Inflammatory macrophage (primary cell): ENCODE measurements around the gene GTSE1.

Source experiments
- DNase-seq, 2 donors: peaks; one replicate each; pipeline ENCODE4 v3.0.0-alpha.2; 2020 to 2022

Gene GTSE1

DNA sequence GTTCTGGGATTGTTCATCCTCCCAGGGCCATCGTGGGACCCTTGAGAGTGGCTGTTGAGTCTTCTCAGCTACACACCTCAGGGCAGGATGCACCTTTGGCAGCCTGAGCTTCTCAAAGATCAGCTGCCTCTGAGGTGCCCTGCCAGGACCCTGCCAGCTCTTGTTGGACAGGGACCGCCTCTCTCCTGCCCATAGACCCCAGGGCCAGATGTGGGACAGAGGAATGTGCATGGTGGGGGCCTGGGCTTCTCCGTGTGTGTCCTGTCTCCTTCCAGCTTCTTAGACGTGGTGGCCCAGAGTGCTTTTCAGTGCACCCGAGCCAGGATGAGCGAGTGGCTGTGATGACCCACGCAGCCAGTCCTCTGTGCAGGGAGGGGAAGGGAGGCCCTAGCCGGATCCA is 32.9 kb downstream of the GTSE1 start:
- no peak for DNase-seq

DNA sequence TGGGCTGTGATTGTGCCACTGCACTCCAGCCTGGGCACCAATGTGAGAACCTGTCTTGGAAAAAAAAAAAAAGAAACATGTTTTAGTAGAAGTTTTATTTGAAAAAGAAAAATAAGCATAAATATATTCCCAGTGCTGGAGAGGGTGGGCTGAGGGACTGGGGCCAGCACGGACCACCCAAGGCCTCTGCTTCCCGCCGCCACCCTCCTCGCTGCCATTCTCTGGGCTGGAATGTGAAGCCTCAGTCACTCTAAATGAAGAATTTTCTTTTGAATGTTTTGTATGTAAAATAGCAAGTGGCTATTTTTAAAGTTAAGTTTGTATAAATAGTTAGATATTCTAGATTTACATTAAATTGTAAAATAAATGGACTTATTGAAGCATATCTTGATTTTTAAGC is 33.8 kb downstream of the GTSE1 start:
- DNase-seq = no peak

DNA sequence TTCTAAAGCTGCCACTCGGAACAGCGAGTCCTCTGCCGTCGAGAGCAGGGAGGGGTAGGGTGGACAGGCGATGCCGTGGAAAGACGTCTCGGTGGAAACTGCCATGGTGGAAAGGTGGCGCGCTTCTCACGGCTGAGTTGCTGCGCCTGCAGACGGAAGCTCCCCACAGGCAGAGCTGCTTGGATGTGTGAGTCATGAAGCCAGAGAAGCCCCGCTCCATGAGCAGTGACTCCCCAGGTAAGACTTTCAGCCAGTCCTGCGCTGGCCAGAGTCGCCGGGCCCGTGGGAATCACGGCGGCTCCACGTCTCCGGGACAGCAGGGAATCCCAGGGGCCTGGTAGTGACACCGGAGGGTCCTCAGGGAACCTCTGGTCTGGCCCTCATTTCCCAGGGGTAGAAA is 34.8 kb downstream of the GTSE1 start:
- no peak for DNase-seq

DNA sequence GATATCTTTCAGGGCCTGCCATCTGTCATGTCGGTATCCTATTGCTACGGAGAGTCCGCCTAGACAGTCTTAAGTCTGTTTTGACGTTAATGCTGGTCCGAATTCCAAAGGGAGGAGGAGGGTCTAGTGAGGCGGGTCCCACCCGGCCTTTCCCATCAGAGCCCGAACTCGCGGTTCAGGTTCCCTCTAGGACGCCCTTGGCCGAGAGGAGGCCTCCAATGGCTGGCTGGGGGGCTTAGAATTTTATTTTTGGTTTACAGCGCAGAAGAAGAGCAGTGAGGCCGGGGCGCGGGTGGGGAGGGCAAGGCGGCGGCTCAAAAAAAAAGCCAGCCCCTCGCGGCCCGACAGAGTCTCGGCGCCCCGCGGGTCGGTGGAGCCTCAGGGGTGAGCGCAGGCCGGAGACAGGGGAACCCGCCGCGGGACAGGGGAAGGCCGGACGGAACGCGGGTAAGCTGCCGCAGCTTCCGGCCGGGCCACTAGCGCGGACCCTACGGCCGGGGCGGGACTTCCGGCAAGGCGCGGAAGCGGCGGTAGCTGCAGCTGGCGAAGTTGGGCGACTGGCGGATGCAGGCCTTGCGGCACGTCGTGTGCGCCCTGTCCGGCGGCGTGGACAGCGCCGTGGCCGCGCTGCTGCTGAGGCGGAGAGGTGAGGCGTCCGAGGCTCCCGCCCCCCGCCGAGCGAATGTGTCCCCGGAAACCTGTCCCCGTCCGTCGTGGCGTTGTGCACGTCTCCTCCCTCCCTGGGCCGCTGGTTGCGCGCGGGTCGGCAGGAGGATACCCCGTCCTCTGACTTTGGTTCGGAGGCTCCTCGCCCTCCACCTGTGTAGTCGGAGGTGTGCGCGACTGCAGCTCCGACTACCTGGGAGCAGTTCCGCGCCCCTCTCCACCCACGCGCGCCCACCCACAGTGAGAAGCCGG is 38.8 kb downstream of the GTSE1 start, which contains the start of gene TRMU:
Gene TRMU, plus strand, starts transcription at position 514 of the 918 bp plus-strand sequence. Its CDS starts 51 bp downstream, at position 565.
- DNase-seq = peak; percentile 87 to 93

DNA sequence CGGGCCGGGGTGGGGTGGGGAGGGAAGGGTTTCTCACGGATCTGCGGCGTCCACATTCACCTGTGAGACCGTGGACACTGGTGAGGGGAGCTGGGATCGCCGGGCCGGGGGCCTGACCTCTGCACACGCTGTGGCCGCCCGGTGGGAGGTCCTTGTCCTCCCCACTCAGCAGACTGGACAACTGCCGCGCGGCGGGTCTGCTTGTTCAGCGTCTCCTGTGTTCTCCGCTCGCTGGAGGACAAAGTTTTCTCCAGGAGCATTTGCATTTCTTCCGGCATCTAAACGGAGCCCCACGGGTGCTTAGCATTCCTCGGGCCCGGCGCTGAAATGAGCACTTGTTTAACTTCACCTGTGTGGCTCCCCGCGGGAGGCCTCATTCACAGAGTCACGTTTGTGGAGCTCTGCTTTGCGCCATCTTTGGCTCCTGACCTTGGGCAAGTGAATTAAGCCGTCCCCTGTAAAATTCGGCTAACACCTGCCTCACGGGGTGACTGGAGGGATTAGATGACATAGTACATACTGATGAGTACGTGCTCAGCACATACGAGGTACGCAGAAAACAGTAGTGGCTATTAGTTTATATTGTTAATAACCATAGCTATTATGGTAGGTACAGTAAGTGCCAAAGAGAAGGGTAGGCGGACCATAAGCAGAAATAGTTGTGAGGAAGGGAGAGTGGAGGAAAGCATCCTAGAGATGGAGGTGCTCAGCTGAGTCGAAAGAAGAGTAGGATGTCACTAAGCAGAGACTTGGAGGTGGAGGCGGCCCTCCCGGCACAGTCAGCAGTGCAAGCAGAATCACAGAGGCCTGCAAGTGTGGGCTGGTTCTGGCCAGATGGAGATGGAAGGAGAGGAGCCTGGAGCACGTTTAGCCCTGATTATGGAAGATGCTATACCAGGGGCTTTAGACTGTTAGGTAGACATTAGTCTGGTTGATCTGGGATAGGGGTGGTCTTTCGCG is 39.7 kb downstream of the GTSE1 start:
- DNase-seq = peak; percentile 4 to 27

DNA sequence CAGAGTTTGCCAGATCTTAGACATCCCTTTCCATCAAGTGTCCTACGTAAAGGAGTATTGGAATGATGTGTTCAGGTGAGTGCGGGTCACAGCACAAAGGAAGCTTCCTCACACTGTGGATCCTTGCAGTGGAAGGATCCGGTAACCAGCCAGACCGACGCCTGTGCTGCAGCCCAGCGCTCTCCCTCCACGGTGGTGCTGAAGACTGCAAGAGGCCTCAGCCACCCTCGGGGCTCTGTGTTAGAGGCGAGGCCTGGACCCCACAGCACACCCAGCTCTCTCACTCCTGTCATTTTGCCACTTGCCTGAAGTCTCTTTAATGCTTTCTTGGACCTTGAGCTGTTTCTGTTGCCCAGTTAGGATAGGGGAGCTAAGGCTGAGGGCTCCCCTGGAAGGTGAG is 41.2 kb downstream of the GTSE1 start:
- DNase-seq = no peak

DNA sequence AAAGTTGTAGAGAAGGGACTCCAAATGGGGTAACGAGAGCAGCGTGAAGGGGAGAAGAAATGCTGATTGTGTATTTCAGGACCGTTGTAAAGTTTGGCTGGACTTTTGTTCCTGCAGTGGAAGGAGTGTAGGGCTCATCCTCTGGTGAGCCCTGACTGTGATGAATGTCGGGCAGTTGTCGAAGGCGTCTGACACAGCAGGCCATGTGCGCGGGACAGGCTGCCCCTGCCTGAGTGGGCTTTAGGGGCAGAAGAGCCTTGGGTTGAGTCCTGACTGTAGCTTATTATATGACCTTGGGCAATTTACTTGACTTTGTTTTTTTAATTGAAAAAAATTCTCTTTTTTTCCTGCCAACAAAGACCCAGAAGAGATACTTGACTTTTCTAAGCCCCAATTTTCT is 42.0 kb downstream of the GTSE1 start:
- no peak for DNase-seq

DNA sequence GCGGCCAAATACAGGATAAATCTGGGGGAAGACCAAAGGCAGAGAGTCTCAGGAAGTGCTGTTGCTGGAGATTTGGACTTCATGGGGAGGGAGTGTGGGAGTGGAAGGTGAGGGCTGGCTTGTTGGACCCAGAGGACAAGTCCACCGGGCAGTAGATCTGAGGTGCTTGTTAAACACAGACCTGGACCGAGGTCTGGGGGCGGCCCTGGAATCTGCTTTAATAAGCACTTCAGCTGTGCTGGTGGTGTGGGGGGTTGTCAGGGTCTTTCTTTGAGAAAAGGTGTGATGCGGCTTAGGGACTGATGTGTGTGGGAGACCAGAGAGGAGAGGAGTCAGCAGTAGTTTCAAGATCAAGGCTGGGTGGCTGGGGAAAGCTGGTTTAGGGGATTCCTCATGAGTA is 43.3 kb downstream of the GTSE1 start:
- DNase-seq = no peak

DNA sequence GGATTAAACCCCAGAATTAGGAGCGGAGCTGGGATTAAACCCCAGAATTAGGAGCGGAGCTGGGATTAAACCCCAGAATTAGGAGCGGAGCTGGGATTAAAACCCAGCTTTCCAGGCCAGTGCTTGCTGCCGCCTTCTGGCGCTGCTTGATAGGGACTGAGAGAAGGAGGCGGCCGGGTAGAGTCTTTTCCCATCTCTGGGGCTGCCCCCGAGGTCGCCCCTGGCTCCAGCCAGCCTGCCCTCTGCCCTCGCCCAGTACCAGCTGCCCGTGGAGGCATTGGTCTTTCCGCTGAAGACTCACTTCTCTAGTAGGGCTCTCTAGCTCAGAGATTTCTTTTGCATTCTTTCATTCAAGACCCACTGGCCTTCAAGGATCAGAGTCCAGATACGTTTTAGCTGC is 44.0 kb downstream of the GTSE1 start:
- no peak for DNase-seq

DNA sequence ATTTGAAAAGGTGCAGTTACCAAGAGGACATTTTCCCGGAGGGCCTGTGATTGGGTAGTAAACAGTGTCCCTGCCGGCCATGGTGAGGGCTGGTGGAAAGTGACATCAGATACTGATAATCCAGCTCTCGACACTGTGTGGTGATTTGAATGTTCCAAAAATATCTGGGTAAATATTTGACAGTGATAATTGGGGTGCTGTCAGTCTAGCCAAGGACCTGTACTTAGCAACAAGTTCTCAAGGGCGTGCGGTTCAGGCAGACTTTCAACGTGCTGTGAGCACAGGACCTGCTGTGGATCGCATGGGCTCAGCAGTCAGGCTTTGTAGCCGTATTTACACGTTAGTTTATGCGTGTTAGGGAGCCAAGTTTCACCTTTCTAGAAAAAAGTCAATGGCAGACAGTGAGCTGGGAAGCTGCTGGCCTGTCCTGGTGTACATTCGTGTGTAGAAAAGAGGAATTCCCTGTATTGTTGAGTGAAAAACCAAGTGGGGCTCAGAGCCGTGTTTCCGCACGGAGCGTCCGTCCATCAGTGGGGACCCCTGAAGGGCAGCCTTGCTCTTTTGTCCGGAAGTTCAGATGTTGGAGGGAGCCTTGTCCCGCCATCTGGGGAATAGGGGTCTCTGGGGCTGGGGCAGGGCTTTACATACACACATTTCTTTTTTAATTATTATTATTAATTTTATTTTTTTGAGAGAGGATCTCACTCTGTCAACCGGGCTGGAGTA is 50.2 kb downstream of the GTSE1 start:
- DNase-seq = no peak

DNA sequence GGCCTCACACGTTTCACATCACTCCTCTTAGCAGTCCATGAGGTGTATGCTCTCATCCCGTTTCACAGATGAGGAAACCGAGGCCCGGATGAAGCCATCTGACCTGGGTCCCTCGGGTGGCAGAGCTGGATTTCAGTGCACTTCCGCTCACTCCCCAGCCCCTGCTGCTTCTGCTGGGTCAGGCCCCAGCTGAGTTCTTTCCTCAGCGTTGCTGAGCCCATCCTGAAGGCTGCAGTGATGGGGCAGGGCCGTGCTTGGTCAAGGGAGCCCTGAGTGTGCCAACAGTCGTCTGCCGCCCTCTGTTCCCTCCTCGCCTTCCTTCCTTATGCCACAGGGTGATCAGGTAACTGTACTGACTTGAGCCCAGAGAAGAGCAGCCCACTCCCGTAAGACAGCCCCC is 51.0 kb downstream of the GTSE1 start:
- no peak for DNase-seq

DNA sequence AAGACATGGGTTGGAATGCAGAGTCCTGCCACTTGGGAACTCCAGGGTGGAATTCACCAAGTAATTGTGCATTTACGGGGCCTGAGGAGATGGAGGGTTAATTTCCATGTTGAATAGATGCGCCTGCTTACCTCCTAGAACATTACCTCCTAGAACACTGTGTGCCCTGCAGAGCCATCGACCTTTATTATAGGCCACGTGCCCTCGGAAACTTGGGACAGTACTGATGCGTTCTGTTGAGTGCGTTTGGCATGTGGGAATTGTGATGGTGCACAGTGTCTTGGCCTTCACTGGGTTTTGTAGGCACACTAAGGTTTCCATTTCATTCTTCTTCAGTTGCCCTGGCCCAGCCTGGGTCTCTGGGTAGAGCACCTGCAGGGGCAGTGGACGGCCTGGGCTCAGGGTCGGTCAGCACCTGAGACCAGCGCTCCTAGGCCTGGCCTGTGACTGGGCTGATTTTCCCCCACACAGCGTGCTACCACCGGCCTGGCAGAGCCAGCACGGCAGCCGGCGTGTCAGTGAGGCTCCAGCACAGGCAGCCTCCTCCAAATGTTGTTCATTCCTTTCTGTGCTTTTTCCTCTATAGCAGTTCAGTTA is 51.5 kb downstream of the GTSE1 start:
- DNase-seq = no peak

DNA sequence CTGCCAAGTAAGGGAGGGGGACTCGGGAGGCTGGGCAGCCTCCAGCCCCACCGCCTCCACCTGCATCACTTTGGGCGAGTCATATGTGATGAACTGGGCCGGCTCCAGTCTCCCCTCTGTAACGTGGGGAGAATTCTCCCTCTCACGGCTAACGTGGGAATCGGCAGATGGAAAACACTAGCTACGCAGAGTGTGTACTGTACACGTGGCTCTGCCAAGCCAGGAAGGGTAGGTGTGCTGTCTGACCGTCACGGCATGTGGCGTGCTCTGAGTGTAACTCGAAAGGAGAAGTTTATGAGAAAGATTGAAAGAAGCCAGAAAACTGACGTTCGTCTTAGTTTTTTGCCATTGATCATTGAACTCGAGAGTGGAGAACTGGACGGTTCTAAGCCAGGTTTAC is 52.6 kb downstream of the GTSE1 start:
- DNase-seq = no peak

DNA sequence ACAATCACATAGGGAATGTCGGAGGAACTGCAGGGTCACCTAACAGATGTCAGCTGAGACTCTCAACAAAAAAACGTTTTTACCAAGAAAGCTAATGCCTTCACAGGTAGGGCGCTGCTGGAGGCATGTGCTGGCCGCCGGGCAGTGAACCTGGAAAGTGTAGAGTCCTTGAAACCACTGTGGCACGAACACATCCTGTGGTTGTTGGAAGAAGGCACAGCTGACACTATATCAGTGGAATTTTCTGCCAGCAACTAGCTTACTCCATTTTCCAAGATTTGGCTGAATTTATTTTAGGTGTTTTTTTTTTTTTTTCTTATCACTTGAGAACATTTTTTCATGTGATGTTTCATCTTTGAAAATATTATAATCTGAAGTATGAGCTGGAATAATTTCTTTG is 53.0 kb downstream of the GTSE1 start:
- DNase-seq = no peak

DNA sequence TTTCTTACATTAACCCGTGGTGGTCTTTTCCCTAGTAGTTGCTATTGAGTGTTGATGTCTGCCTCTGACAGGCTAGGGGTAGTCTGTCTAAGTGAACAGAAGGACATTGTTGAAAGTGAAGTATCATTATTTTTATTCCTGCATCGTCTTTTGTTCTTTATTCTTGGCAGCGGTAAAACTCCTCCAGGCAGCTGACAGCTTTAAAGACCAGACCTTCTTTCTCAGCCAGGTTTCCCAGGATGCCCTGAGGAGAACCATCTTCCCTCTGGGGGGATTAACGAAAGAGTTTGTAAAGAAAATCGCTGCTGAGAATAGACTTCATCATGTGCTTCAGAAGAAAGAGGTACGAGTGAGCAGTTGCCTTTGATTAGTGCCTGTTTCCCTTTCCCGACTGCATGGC is 53.5 kb downstream of the GTSE1 start:
- no peak for DNase-seq

DNA sequence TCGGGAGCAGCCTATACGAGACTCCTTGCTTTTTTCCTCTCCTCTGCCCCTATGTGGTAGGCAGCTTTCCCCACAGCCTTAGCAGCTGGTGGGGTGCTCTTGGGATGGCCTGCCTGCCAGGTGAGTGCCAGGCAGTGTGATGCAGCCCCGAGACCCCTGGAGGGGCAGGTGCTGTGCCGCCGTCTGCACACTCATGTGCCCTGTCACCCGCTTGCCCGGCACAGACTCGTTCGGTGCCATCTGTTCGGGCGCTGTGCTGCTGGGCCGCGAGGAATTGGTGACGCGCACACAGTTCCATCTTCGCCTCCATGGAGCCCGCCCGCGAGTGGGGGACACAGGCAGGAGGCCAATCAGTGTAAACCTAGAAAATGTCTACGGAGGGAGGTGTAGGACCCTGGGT is 54.0 kb downstream of the GTSE1 start:
- no peak for DNase-seq

DNA sequence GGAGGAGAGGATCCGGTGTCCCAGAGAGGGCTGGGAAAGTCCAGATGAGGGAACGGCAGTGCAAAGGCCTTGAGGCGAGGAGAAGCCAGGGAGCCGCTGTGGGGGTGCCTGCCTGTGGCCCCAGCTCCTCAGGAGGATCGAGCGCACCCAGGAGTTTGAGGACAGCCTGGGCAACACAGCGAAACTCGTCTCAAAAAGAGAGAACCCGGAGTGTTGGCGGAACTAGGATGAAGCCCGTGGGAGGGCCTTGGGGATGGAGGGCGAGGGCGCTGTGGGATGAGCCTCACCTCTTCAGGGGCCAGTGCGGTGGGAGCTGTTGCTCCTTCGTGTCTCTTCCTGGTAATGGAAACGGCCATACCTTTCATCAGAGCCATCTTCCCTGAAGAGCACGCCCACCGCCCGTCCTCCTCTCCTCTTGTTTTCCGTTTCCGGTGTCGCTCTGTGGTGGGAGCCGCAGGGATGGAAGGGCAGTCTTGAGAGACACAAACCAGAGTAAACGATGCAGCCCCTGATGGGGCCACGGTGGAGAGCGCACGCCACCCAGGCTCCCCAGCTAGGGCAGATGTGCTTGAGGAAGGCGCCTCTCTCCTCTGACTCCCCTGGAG is 54.6 kb downstream of the GTSE1 start:
- no peak for DNase-seq

DNA sequence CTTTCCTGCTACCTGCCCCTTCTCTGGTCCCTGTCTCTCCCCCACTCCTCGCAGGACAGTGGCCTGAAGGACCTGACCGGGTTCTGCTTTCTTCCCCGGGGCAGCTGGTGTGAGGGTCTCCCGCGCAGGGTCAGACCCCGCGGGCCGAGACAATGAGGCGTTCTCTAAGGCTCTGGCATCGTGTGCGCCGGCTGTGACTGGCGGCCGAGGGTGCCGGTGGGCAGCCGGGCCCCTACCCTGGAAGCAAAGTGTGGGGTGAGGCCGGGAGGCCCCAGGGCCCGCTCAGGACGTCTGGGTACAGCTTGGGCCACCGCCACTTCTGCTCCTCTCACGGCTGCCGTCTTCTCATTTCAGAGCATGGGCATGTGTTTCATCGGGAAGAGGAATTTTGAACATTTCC is 55.1 kb downstream of the GTSE1 start:
- DNase-seq = no peak

DNA sequence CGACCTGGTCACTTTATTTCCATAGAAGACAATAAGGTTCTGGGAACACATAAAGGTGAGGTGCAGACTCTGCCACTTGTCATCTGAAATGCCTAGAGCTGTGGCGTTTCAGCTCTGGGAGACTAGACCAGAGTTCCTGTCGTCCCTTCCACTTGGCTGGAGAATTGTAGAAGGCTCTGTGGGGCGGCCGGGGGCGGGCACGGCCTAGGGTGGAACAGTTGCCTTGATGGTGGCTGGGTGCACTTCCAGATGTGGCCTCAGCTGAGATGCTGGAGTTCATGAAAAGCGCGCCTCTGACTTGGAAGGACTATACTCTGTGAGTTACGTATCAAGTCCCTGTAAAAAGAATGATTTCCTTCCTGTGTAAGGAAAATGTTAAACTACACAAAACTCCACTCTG is 55.6 kb downstream of the GTSE1 start:
- no peak for DNase-seq

DNA sequence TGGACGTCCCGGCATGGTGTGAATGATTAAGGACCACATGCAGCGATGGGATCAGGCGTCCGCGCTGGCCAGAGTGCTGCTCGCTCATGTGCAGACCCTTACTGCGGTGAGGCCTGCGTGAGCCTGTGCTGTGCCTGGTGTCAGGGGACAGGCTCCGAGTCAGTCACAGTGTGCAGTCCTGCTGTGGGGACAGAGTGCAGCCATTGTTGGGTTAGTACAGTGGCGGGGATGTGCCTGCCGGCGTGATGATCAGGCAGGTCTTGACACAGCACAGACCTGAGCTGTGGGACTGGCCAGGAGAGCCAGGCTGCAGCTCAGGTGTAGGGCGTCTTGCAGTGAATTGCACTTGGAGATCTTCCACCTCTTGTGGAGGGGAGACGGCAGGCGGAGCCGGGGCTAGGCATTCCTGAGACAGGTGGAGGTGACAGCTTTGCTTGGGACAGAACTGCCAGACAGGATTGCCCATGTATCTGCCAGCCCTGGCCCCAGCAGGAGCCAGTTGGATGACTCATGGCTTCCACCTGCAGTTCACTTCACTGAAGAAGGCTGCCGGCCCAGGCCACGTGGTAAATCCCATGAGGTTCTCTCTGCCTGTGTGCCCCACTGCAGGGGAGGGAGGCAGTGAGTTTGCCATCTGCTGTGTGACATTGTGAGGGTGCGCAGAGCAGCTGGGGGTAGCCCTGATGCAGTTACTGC is 56.2 kb downstream of the GTSE1 start:
- no peak for DNase-seq

DNA sequence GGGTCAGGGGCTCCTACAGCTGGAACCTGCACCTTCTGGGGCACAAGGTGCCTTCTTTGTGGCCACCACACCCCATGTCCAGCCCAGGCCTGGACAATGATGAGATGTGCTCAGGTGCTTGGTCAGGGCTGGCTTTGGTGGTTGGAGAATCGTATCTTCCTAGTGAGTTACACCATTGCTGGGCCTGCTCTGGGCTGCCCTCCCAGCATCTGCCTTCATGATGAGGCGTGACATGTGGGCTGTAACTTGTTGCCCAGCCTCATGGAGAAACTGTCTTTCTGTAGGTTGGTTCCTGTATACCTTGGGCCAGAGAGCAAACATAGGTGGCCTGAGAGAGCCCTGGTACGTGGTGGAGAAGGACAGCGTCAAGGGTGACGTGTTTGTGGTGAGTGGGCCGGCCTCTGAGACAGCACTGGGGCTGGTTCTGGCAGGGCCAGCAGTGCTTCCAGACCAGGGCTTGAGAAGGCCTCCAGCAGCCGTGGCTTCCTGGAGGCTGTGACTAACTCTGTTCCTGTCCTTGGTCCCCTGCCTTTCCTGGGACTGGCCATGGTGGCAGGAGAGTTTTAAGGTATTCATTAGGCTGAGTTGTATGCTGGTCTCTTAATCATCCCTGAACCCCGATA is 56.9 kb downstream of the GTSE1 start:
- no peak for DNase-seq
